D721Med (cell line): ENCODE measurements around the gene GRID2.

Experiments used
- DNase-seq: peaks from one replicate; pipeline ENCODE4 v3.0.0; 2011; ENCODE audit warnings: low spot score; ENCODE audit not compliant: insufficient read length
- FAIRE-seq: peaks from 2 replicates; lab custom pipeline; 2011; peaks lifted over from hg19 to GRCh38; lab: Jason Lieb, UNC
- CTCF ChIP-seq: IDR thresholded peaks from 2 replicates; pipeline ENCODE4 v1.5.1; 2012; ENCODE audit warnings: mild to moderate bottlenecking, control low read depth; ENCODE audit not compliant: insufficient read depth; ENCODE audit errors: missing control alignments

Gene GRID2

GRCh38 chr4:92961881-92962280 lies 658.1 kb downstream of the GRID2 start:
- no peak for TF ChIP-seq CTCF
- DNase-seq = no peak
- FAIRE-seq = no peak

- FAIRE-seq = no peak
- DNase-seq = no peak
These were observed 659.1 kb downstream of the GRID2 start for GRCh38 chr4:92962831-92963230.

GRCh38 chr4:92968556-92968955 lies 664.8 kb downstream of the GRID2 start:
- FAIRE-seq (no peak), DNase-seq (no peak)
- TF ChIP-seq CTCF = no peak

More at GRCh38 chr4:92962831-92963230, 659.1 kb downstream of the GRID2 start:
- TF ChIP-seq CTCF = no peak

- no peak for TF ChIP-seq CTCF
- FAIRE-seq (no peak), DNase-seq (no peak)
These were observed 665.2 kb downstream of the GRID2 start for GRCh38 chr4:92968996-92969395.

GRCh38 chr4:92969650-92970379 lies 666.0 kb downstream of the GRID2 start:
- FAIRE-seq (no peak), DNase-seq (no peak)
- no peak for TF ChIP-seq CTCF

- DNase-seq (no peak), FAIRE-seq (no peak)
- TF ChIP-seq CTCF = no peak
These were observed 667.2 kb downstream of the GRID2 start for GRCh38 chr4:92970996-92971395.

GRCh38 chr4:92988301-92988700 lies 684.5 kb downstream of the GRID2 start:
- FAIRE-seq (no peak), DNase-seq (no peak)
- no peak for TF ChIP-seq CTCF
